ENCODE results near the gene RNF150.
A peak's percentile ranks its signal among the peaks of the same experiment; 100 is the strongest.

Gene RNF150

GRCh38 chr4:141131723-141132071, 1.6 kb downstream of the RNF150 start:
- TF ChIP-seq CTCF (IDR thresholded peaks at IDR 0.05; ENCODE audit: control insufficient read depth, insufficient read depth, low read depth, low read length, missing control alignments): no peak
- peak overlapping the region; percentile 92 for H3K4me3 ChIP-seq (ENCODE audit: control insufficient read depth, low read depth, low read length)
- no peak for DNase-seq (ENCODE audit: low read depth)

- peak overlapping the region; percentile 92 for H3K4me3 ChIP-seq (ENCODE audit: control insufficient read depth, low read depth, low read length)
- no peak for TF ChIP-seq CTCF (IDR thresholded peaks at IDR 0.05; ENCODE audit: control insufficient read depth, insufficient read depth, low read depth, low read length, missing control alignments)
These were observed 2.2 kb downstream of the RNF150 start for GRCh38 chr4:141130947-141131605.

DNA sequence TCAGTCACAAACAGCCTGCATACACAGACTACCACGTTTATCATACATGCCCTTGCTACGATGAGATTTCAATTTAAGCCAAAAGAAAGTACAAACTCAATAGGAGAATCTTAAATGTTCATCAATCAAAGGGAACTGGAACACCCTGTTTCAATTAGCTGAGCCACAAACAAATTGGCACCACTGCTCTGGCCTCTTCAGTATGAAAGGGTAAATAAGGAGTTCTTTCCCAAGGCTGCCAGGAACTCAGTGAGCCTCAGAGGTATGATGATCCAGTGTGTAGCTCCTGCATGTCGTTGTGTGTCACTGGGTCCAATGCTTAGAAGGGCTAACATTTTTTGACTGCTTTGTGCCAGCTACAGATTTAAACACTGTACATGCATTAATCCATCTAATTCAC, 5.4 kb downstream of the RNF150 start:
- H3K4me3 ChIP-seq (ENCODE audit: control insufficient read depth, low read depth, low read length): no peak overlapping the region
- no peak for TF ChIP-seq CTCF (IDR thresholded peaks at IDR 0.05; ENCODE audit: control insufficient read depth, insufficient read depth, low read depth, low read length, missing control alignments)
- DNase-seq (ENCODE audit: low read depth): no peak

More at GRCh38 chr4:141130947-141131605, 2.2 kb downstream of the RNF150 start:
- no peak for DNase-seq (ENCODE audit: low read depth)

DNA sequence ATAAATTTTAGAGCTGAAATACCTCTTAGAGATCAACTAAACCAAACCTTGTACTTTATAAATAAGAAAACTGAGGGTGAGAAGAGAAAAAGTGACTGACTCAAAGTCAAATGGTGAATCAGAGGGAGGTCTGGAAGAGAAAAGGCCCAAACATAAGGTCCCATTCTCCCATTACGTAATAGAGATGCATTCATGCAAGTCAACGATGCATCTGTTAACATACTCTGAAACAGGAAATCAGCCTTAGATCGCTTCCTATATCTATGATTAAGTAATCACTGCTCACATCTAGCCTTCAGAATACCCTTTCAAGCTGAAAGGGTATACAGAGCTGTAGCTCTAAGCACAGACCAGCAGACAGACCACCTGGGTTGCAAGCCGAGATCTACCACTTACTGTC, 6.5 kb downstream of the RNF150 start:
- TF ChIP-seq CTCF (IDR thresholded peaks at IDR 0.05; ENCODE audit: control insufficient read depth, insufficient read depth, low read depth, low read length, missing control alignments): no peak
- H3K4me3 ChIP-seq (ENCODE audit: control insufficient read depth, low read depth, low read length): no peak overlapping the region
- DNase-seq (ENCODE audit: low read depth): no peak

DNA sequence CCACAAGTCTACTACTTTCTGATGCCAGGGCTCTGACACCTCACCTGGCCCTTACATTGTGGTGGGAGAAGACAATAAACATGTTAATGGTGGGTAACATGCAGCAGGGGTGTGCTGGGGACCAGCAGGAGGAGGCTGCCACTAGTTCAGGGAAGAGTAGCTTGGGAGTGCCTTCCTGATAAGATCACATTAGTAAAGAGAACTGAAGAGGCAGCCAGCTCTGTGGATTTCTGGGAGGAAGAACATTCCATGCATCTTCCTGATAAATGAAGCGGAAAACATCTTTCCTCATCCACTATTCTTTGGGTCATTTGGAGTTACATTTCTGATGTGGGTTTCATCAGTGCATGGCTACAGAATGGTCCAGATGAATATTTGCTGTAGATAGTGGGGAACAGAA, 9.0 kb downstream of the RNF150 start:
- no peak for DNase-seq (ENCODE audit: low read depth)
- no peak overlapping the region for H3K4me3 ChIP-seq (ENCODE audit: control insufficient read depth, low read depth, low read length)
- no peak for TF ChIP-seq CTCF (IDR thresholded peaks at IDR 0.05; ENCODE audit: control insufficient read depth, insufficient read depth, low read depth, low read length, missing control alignments)

GRCh38 chr4:141121768-141122454, 11.4 kb downstream of the RNF150 start:
- DNase-seq (ENCODE audit: low read depth): no peak
- TF ChIP-seq CTCF (IDR thresholded peaks at IDR 0.05; ENCODE audit: control insufficient read depth, insufficient read depth, low read depth, low read length, missing control alignments): no peak
- no peak overlapping the region for H3K4me3 ChIP-seq (ENCODE audit: control insufficient read depth, low read depth, low read length)

All from AG09309 (cell line).